SKM-1 treated with dmso at 0.1 percent for 144 hours (cell line): Measurements from ENCODE around the gene HOXA11.

Experiments
- DNase-seq: peaks from one replicate; lab custom pipeline; 2025; ENCODE audit not compliant: unreplicated experiment; lab: John Stamatoyannopoulos, UW

The HOXA11 gene

DNA sequence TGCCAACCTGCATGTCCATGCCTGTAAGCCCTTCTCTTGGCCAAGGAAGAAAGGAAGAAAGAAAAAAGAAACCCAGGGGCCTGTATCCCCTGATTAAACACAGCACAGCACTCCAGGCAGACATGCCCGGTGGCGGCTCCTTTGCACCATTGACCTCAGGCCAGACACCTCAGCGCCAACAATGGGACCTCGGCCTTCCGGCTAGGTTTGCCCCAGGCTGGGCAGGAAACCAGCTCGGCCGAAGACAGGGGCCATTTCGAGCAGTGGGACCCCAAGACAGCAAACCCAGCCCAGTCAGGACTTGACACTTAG is 13.8 kb downstream of the HOXA11 start:
- DNase-seq: no peak

DNA sequence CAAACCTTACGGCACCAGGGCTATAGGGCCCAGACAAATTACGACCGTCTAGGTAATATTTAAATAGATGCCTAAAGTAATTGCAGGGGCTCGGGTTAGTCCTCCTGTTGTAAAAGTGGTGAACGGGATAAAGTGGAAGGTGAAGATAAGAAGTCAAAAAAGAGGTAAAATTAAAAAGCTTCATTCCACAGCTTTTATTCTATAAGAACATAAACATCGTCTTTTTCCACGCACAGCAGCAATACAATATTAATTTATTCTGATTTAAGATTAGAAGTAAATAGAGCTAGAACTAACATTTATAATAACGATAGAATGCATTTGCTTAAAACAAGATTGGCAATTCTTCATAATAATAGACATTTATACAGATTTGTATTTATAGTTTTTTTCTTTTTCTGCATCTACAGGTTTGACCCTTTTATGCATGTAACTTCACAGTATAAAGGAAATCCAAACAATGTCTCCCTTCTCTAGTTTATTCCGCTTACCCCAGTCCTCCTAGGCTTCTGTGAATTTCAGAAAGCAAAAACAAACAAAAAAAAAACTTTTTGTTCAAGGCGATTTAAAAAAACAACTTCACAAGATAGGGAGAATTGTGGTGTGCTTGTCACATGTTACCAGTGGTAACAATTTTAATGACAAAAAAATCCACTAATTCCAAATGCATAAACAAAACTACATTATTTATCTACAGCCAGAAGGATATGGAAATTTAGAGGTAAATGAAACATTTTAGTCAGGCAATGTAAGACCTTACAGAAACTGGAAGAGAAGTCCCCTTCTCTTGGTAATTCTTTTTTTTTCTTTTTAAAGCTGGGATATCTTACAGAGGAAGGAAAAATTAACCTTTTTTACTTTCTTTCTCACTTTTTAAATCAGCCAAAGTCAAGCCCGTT is 14.4 kb downstream of the HOXA11 start:
- no peak for DNase-seq

DNA sequence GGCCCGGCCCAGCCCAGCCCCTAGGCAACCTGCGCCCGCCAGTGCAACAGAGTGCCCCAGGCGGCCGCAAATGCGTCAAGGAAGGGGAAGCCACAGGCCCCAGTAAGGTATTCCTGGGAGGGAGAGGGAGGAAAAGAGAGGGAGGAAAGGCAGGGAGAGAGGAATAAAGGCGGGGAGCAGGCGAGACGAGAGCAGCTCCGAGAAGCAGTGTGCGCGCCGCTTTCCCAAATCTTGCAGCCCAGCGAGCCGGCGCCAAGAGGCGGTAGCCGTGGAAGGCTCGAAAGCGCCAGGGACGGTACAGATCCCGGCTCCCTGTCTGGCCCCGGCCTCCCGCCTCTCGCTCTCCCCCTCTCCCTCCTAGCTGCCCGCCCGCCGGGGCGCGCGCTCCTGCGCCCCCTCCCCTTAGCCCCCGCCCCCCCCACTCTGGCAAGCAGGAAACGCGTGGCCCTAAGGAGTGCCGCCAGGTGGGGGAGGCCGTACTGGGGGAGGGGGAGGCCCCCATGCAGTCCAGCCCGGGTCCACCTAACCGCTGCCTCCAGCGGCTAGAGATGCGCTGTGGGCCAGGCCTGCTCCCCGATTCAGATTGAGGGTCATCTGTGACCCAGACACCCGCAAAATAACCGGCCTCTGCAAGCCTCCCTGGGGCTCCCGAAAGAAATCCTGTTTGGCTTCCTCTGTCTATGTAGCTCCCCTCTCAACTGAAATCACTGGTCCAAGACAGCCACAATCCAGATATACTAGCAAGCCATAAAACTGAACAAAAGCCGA is 15.2 kb downstream of the HOXA11 start:
- DNase-seq: no peak

DNA sequence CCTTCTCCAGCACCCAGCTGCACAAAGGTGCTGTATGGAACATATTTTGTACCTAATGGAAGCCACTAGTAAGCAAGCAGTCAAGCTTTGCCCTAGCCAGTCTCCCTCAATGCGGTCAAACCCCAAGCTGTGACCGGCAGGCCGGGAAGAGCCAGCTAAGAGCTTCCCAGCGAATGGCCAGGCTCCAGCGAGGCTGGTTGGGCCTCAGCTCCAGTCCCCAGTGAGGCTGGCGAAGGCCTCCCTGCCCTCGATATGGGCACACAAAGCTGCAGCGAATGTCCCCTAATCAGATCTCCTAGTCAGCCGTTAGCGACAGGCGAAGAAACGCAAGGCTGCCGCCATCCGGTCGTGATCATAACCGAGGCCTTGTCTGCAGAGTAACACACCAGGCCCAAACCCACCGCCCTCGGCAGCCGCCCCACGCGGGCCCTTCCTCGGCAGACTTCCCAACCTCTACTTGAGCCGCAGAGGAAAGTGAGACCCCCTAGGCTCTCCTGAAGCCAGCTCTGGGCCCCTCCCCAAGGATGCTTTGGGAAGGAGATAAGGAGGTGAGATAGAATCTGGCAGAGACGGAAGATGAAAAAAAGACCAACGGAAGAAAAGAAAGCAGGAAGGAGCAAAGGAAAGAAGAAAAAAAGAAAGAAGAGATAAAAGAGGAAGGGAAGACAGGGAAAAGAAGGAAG is 16.6 kb downstream of the HOXA11 start:
- DNase-seq: peak; percentile 51

DNA sequence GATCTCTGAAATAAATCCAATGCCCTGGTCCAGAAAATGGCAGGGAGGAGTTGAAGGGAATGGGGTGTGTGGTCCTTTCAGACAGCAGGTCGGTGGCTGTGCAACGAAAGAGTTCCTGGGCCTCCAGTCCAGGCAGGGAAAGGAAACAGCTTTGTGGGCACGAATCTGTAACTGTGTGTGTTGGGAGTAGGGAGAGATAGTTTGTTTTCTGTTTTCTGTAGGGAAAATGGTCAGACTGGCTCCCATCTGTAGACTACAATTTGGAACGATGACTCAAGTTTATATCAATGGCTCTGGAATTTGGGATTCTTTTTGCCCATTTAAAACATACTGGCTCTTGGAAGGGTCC is 17.1 kb downstream of the HOXA11 start:
- DNase-seq: no peak

DNA sequence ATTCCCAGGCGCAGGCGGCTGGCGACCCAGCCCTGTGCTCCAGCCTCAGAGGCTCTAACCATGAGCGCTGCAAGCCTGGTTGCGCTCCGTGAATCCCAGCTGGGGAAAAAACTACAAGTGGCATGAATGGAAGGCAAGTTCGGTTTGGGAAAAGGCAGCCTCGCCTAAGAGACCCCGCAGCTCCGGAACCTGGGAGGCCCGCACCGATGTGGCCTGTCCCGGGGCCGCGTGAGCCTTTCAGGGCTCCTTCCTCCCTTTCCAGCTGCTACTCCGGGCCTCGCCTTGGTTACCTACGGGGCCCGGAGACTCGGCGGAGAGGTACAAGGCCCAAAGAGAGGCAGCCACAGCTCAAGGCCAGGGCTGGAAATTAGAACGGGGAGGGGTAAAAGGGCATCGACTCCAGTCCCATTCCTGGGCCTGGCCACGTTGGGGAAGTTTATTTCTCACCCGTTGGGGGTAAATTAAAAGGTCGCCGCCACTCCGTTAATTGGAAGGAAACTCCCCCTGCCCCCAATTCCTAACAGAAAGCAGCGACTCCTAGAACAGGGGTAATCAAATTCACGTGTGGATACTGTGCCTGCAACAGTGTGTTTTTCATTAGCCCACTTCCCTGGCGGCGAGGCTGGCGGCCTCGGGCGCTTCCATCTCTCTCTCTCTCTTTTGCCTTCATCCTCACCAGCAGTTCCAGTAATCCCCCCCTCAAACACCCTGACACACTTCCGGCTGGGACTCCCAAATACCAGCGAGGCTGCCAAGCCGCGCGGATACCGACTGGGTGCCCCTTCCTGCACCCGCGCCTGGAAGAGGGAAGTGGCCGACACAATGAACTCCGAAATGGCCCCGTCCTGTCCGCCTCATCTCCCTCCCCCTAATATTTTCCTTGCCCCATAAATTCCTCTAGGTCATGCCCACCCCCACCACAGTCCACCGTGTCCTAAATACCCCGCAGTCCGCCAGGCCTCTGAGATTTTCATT is 18.2 kb downstream of the HOXA11 start:
- DNase-seq: peak; percentile 54

DNA sequence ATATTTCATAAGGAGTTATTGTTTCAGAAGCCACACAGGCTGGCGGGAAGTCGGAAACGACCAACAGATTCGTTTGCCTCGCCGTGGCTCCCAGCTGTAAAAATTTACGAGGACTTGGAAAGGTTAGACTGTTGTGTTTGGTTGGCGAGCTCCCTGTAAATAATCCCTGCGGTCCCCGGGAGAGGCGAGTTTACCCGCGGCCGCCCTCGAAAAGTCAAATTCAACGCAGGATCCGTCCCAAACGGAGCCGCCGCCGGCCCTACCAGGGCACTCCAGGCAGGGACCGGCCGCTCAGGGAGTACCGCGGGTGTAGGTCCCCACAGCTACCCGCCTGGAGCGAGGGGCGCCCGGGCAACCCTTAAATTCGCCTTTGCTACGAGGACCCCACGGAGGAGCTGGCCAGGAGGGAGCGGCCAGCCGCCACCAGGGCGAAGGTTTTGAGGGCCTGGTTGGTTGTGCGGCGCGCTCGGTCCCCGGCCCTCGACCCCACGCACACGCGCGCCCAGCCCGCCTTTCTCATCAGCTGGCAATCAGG is 19.0 kb downstream of the HOXA11 start:
- no peak for DNase-seq

DNA sequence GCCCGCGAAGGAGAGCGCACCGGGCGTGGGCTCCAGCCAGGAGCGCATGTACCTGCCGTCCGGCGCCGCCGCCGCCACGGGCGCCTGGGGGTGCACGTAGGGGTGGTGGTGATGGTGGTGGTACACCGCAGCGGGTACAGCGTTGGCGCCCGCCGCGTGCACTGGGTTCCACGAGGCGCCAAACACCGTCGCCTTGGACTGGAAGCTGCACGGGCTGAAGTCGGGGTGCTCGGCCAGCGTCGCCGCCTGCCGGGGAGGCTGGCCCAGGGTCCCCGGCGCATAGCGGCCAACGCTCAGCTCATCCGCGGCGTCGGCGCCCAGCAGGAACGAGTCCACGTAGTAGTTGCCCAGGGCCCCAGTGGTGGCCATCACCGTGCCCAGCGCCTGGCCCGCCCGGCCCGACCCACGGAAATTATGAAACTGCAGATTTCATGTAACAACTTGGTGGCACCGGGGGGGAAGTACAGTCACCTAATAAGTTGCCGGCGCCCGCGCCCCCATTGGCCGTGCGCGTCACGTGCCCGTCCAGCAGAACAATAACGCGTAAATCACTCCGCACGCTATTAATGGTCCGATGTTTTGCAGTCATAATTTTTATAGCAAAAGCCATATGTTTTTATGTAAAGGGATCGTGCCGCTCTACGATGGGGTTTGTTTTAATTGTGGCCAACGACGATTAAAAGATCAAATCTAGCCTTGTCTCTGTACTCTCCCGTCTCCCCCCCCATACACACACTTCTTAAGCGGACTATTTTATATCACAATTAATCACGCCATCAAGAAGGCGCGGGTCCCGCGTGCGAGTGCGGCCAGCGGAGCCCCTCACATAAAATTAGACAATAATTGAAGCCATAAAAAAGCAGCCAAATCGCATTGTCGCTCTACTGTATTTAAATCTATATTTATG is 19.7 kb downstream of the HOXA11 start, which contains the start of gene HOXA9:
HOXA9 (minus strand) TSS at position 449 of the 907 bp plus-strand sequence; CDS start at position 369, 80 bp downstream.
- peak; percentile 83 for DNase-seq

DNA sequence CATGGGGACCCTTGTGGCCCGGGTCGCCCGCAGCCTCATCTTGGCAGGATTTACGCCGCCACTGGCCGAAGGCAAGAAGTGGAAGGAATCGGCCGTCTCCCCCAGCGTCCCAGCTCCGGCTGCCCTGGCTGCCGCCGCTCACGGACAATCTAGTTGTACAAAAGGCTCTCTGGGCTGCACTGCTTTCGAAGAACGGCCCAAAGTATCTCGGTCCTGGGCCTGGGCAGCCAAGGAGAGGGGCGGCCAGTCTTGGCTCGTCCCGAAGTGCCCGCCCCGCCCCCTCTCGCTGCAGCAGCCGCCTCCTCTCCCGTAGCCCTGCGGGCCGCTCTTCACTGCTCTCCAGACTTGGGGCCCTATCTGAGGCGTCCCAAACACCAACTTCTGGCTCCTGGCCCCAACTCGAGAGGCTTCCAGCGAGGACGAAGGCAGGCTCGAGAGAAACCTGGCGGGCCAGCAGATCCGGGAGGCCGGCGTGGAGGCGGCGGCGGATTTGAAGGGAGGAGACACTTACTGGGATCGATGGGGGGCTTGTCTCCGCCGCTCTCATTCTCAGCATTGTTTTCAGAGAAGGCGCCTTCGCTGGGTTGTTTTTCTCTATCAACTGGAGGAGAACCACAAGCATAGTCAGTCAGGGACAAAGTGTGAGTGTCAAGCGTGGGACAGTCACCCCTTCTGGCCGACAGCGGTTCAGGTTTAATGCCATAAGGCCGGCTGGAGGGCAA is 20.5 kb downstream of the HOXA11 start:
- no peak for DNase-seq

DNA sequence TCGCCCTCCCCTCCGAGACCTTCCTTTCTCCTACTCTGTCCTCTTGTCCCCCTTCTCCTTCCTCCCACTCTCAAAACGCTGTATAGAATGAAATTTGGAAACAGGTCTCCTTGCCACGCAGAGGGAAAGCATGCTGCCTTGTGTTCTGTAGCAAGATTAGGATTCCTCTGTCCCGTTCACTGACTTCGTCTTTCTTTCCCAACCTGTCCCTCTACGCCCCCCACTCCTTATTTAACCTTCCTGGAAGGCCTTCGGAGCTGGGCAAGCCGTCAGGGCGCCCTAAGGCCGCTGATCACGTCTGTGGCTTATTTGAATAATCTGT is 21.0 kb downstream of the HOXA11 start:
- no peak for DNase-seq

DNA sequence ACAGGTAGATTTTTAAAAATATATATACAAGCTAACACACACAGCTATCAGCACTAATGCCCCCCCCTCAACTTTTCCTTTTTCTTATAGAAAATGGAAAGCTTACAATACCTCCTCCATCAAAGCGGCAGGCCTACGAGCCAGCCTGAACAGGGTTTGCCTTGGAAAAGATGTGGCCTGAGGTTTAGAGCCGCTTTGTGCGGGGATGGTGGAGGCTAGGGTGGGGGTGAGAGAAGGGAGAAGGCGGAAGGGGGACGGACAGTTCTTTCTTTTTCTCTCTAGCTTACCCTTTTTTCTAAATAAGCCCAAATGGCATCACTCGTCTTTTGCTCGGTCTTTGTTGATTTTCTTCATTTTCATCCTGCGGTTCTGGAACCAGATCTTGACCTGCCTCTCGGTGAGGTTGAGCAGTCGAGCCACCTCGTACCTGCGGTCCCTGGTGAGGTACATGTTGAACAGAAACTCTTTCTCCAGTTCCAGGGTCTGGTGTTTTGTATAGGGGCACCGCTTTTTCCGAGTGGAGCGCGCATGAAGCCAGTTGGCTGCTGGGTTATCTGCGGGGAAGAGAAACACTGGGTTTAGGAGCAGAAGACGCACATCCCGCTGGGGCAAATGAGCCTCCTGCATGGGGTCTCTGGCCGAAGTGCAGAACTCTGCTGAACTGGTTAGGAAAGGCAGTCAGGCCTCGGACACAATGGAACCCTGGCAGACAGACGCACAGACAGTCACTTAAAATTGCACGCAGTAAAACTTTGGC is 21.6 kb downstream of the HOXA11 start:
- no peak for DNase-seq

DNA sequence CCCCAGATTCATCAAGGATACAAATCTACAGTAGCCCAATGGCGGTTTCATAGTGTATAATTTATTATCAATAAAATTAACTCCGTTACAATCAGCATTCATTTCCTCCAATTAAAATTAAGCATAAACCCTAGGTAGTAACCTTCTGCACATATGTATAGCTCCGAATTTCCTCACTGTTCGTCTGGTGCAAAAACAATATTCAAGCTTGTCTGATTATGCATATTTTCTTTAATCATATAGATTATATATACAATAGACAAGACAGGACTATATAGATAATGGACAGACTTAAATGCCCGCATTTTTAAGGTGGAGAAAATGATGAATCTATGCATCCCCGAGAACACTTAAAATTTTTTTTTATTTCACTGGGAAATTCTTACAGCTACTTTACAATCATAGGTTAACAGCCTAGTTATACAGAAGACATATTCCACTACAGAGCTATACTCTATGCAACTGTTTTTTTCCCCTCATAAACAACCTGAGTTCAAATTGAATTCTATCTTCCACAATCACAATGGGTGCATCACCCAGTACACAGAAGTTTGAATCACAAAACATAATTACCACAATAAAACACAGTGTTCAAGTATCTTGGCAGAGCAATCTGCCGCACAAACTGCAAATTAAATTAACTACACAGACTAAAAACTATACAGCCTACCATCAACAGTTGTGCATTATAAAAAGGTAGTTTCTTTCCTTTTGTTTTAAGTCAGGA is 22.3 kb downstream of the HOXA11 start:
- DNase-seq: no peak

DNA sequence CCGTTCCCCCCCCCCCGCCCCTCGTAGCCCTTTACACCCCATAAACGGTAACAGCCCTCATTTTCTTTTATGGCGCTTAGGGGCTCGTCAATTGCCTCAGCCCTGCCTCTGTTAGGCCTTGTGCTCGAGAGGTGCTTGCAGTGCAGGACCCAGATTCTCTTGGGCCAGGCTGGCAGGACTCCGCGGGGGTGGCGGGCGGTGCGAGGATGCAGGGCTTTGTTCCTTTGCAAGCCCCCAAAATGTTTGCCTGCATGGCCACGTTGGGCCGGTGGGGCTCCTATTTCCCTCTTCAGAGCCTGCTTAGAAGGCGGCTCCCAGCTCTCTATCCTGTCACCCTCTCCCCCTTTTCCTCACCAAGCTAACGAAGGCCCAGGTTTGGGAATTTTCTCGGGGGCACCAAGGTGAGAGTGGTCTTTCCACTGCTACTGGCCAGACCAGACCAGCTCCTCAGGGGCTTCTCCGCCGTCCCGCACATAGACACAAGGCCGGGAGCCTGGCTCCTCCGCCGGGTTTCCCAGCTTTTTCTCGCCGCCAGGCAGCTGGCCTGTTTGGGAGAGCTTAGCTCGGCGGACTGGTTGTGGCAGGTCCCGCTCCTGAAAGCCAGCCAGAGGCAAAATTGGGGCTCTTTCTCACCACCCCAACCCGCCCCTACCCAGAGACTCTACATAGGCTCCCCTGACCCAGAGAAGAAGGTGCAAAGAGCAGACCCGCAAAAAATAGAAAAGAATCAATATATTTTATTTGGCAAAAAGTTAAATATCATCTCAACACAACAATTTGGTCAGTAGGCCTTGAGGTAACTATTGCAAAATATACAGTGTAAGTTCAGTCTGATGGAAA is 23.1 kb downstream of the HOXA11 start:
- no peak for DNase-seq

DNA sequence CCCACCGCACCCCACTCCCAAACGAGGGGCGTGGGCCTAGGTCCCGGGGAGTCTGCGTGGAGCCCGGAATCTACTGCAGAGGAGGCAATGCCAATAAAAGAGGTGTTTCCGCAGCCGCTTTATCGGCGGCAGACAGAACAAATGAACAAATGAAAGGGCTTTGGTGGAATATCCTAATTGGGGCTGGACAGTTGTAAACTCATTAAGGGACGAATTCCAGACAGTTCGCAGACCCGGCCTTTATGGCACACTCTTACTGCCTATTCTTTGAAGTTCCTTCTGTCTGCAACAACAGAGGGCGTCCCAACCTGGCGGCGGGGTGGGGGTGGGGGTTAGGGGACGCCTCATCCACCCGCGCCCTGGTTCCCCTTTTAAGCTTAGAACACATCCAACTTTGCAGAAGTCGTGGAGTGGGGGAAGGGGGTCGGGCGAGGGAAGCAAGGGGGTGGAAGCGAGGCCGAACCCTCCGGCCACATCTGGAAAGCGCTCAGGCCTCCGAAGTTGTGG is 23.8 kb downstream of the HOXA11 start:
- DNase-seq: peak; percentile 69

DNA sequence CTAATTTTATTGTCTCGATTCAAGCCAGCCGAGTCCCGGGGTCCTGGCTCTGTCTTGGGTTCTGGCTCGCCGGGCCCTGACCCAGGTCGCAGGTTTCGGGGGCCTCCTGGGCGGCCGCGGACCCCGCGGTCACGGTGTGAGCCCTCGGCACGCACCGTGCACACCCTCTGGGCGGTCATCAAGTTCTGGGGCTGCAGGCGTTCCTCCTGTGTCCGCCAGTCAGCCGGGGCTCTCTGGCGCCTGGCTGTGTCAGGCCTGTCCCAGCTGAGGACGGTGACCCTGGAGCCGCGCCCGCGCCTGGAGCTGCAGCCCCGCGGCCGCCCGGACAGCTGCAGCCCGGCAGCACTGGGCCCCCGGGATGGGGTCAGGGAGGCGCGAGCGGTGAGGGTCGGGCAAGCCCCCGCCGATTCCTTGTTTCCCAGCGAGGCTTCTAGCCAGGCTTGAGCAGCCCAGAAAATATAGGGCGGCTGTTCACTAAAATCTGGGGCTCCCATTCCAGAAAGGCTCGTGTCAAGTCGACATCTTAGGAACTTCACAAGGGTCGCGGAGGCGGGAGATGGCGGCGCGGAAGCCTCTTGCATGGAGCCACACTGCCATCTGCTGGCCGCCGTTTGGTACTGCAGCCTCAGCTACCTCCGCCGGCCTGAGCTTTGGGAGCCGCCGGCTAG is 24.4 kb downstream of the HOXA11 start:
- DNase-seq: peak; percentile 66

DNA sequence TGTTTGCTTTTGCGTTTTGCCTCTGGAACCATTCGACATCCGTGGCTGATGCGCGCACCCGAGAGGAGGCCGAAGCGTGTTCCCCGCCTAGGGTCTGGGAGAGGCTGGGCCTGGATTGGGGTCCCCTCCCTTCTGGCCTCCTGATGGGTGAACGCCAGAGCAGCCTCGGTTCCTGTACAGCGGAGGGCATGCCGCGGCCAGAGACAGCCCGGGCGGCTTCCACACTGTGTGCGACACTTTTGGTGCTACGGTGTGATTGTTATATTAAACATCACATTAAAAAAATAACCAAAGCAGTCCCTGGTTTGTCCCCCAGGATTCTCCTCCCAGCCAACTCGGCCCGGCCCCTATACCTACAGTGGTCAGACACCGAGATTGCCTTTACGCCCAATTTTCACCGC is 24.9 kb downstream of the HOXA11 start:
- DNase-seq: no peak
